Endodermal cell (in vitro differentiated cells): ENCODE data around the gene CRY1. TPM values are rescaled to one million over a fixed set of nuclear protein-coding genes. Genes with fewer than 3 reads are reported as not detected.
A peak's percentile ranks its signal among the peaks of the same experiment; 100 is the strongest.

ENCODE experiments used
- DNase-seq: peaks from one replicate; pipeline ENCODE4 v3.0.0-alpha.2; 2017
- H3K27ac ChIP-seq: 2 replicates; pipeline ENCODE4 v1.5.1; 2013; ENCODE audit warnings: mild to moderate bottlenecking, low read depth, low read length, moderate library complexity
- H3K27me3 ChIP-seq: 2 replicates; pipeline ENCODE4 v1.6.1; 2013; ENCODE audit warnings: mild to moderate bottlenecking, low read length, moderate library complexity; ENCODE audit not compliant: insufficient read depth, control insufficient read depth, poor library complexity, severe bottlenecking
- H3K36me3 ChIP-seq: 2 replicates; pipeline ENCODE4 v1.7.0; 2013; ENCODE audit warnings: mild to moderate bottlenecking, low read length, moderate library complexity; ENCODE audit not compliant: control insufficient read depth, insufficient read depth
- H3K4me1 ChIP-seq: one replicate; pipeline ENCODE4 v1.7.0; 2013; ENCODE audit warnings: low read length; ENCODE audit not compliant: control insufficient read depth, insufficient read depth
- H3K4me3 ChIP-seq: 2 replicates; pipeline ENCODE4 v1.5.1; 2013; ENCODE audit warnings: mild to moderate bottlenecking, low read length, moderate library complexity
- H3K9ac ChIP-seq: 2 replicates; pipeline ENCODE4 v1.6.1; 2013; ENCODE audit warnings: mild to moderate bottlenecking, low read length, moderate library complexity; ENCODE audit not compliant: poor library complexity, severe bottlenecking; ENCODE audit errors: extremely low read depth
- H3K9me3 ChIP-seq: 2 replicates; pipeline ENCODE4 v1.6.1; 2013; ENCODE audit warnings: mild to moderate bottlenecking, low read length, moderate library complexity; ENCODE audit not compliant: control insufficient read depth
- H3K27ac Mint-ChIP-seq: 2 replicates; pipeline ENCODE4 v1.8.0; 2020; ENCODE audit warnings: mixed read lengths
- H3K27me3 Mint-ChIP-seq: 2 replicates; pipeline ENCODE4 v1.8.0; 2021; ENCODE audit warnings: mild to moderate bottlenecking, mixed read lengths; ENCODE audit not compliant: insufficient read depth
- H3K36me3 Mint-ChIP-seq: 2 replicates; pipeline ENCODE4 v1.8.0; 2020; ENCODE audit warnings: low read depth, mixed read lengths
- H3K4me1 Mint-ChIP-seq: 2 replicates; pipeline ENCODE4 v1.8.0; 2020; ENCODE audit warnings: mixed read lengths
- H3K4me3 Mint-ChIP-seq: 2 replicates; pipeline ENCODE4 v1.8.0; 2020; ENCODE audit warnings: mild to moderate bottlenecking, moderate library complexity, mixed read lengths
- H3K9me3 Mint-ChIP-seq: 2 replicates; pipeline ENCODE4 v1.8.0; 2020; ENCODE audit warnings: mild to moderate bottlenecking, mixed read lengths
- CTCF ChIP-seq: fragments of 200-600 bp; sonication (generic); conservative IDR thresholded peaks from 2 replicates; pipeline ENCODE4 v1.5.0; 2021; ENCODE audit warnings: antibody characterized with exemption, mild to moderate bottlenecking
- WGBS, 2 experiments: methylation state at CpG; one replicate each; pipeline versions ENCODE4 v1.1.5 to v1.1.7; 2013; ENCODE audit warnings: missing lambda C conversion rate in 2 of 2, mixed read lengths in 1 of 2; ENCODE audit not compliant: insufficient coverage in 1 of 2, insufficient read length in 1 of 2; 5-methylcytosine and 5-hydroxymethylcytosine counted together
- total RNA-seq, 2 donors: library from RNA; stranded (reverse); fragmentation: NEBNext Ultra II Directional in 1 of 2; extraction: Animal tissue kit (Norgen Biotek cat#: 25700) in 1 of 2; gene quantifications; 2 replicates in 1 of 2; 3 replicates in 1 of 2; pipeline ENCODE4 v1.2.1, GENCODE V29; 2021

CRY1 gene
- total RNA-seq, 2 donors from 2014 or later, result 29.9 to 33.4 TPM

GRCh38 chr12:107092669-107093416 lies 506 bp downstream of the CRY1 start:
- Mint-ChIP-seq H3K27me3 (no peaks in the 10 kb centered on the region), H3K27ac (no peak overlapping the region), H3K9me3 (peaks cover 22% of the 10 kb centered on the region), H3K4me1 (peaks cover 2% of the 10 kb centered on the region), H3K4me3 (no peak overlapping the region), H3K36me3 (peaks cover 12% of the 10 kb centered on the region)
- H3K27ac ChIP-seq, result peak overlapping the region; percentile 98
- H3K4me3 ChIP-seq, result peak overlapping the region; percentile 97
- peaks cover 5% of the 10 kb centered on the region for H3K36me3 ChIP-seq
- no peak for TF ChIP-seq CTCF
- H3K9me3 ChIP-seq, result peaks cover 25% of the 10 kb centered on the region
- 0% methylated on average over 55 to 67 of the region's 67 CpGs for WGBS, 2 experiments
- DNase-seq, result peak; percentile 85
- no peaks in the 10 kb centered on the region for H3K4me1 ChIP-seq
- peak overlapping the region; percentile 94 for H3K9ac ChIP-seq
- no peaks in the 10 kb centered on the region for H3K27me3 ChIP-seq

- H3K4me3 Mint-ChIP-seq, result no peak overlapping the region
- peak; percentile 80 for DNase-seq
- H3K27me3 Mint-ChIP-seq, result no peaks in the 10 kb centered on the region
- H3K27me3 ChIP-seq, result no peaks in the 10 kb centered on the region
- 0% methylated on average over 4 to 6 of the region's 6 CpGs for WGBS, 2 experiments
- H3K9ac ChIP-seq, result peak overlapping the region; percentile 94
- no peaks in the 10 kb centered on the region for H3K4me1 ChIP-seq
- no peak overlapping the region for H3K27ac Mint-ChIP-seq
- peak; percentile 87 for TF ChIP-seq CTCF
- H3K36me3 ChIP-seq, result peaks cover 5% of the 10 kb centered on the region
- H3K4me1 Mint-ChIP-seq, result peaks cover 2% of the 10 kb centered on the region
- peak overlapping the region; percentile 97 for H3K4me3 ChIP-seq
- peaks cover 18% of the 10 kb centered on the region for H3K9me3 ChIP-seq
- peaks cover 15% of the 10 kb centered on the region for H3K9me3 Mint-ChIP-seq
- no peak overlapping the region for H3K27ac ChIP-seq
- H3K36me3 Mint-ChIP-seq, result peaks cover 16% of the 10 kb centered on the region
Measured at GRCh38 chr12:107091989-107092641, 1.2 kb downstream of the CRY1 start.

- Histone ChIP-seq H3K4me3 (peak overlapping the region; percentile 97), H3K27ac (no peak overlapping the region)
Measured at GRCh38 chr12:107091381-107091780, 2.0 kb downstream of the CRY1 start.

More at GRCh38 chr12:107091381-107091780, 2.0 kb downstream of the CRY1 start:
- peaks cover 11% of the 10 kb centered on the region for H3K9me3 ChIP-seq
- Mint-ChIP-seq H3K27me3 (no peaks in the 10 kb centered on the region), H3K4me3 (no peak overlapping the region), H3K36me3 (peaks cover 23% of the 10 kb centered on the region), H3K27ac (no peak overlapping the region), H3K9me3 (peaks cover 8% of the 10 kb centered on the region), H3K4me1 (peaks cover 2% of the 10 kb centered on the region)
- H3K36me3 ChIP-seq, result peaks cover 5% of the 10 kb centered on the region
- H3K27me3 ChIP-seq, result no peaks in the 10 kb centered on the region
- 93 to 96% methylated on average over 4 of the region's 4 CpGs for WGBS, 2 experiments
- H3K4me1 ChIP-seq, result no peaks in the 10 kb centered on the region
- TF ChIP-seq CTCF, result no peak
- peak overlapping the region; percentile 94 for H3K9ac ChIP-seq
- DNase-seq, result no peak
